ENCODE measurements around the gene MRPL52. TPM values are rescaled to one million over a fixed set of nuclear protein-coding genes. Genes with fewer than 3 reads are reported as not detected.

The MRPL52 gene
- total and polyA plus RNA-seq, 2 of the 13 experiments (the other 11 are each of a cell fraction or from before 2014, with no cell fraction given) = 118 to 329 TPM

- TF ChIP-seq ZNF639 (CRISPR knock-in tag; conservative IDR thresholded peaks at IDR 0.05) (no peak), CHD4 (IDR thresholded peaks at IDR 0.05; ENCODE audit: borderline replicate concordance, low read length) (no peak), ZEB1 (IDR thresholded peaks at IDR 0.05; ENCODE audit: insufficient replicate concordance, low read depth) (peak; percentile 99), ZNF253 (CRISPR knock-in tag; IDR thresholded peaks at IDR 0.05; ENCODE audit: borderline replicate concordance) (no peak; the same call in 1 of the 2 replicates), ZNF644 (CRISPR knock-in tag; IDR thresholded peaks at IDR 0.05; ENCODE audit: low read depth) (no peak), ZNF720 (CRISPR knock-in tag; IDR thresholded peaks at IDR 0.05) (no peak; the same call in 1 of the 2 replicates), DNMT1 (CRISPR knock-in tag; IDR thresholded peaks at IDR 0.05) (no peak; the same call in 1 of the 2 replicates), RFX3 (CRISPR knock-in tag; IDR thresholded peaks at IDR 0.05) (no peak), PRMT3 (CRISPR knock-in tag; IDR thresholded peaks at IDR 0.05; ENCODE audit: borderline replicate concordance, low read depth) (no peak), KAT2B (IDR thresholded peaks at IDR 0.05; ENCODE audit: borderline replicate concordance, low read depth, low read length) (no peak), ATF1 (CRISPR knock-in tag; IDR thresholded peaks at IDR 0.05) (no peak), ZMYM4 (CRISPR knock-in tag; IDR thresholded peaks at IDR 0.05) (peak; percentile 58; the same call in 1 of the 2 replicates), FOXA1 (IDR thresholded peaks at IDR 0.05) (0 out of 2 replicates have a peak, but pooled peaks have one; percentile 2), FOXA1 (CRISPR knock-in tag; IDR thresholded peaks at IDR 0.05) (peak; percentile 41; the same call in 1 of the 2 replicates), ZNF619 (CRISPR knock-in tag; IDR thresholded peaks at IDR 0.05) (peak; percentile 39; the same call in 1 of the 2 replicates), ZBTB38 (CRISPR knock-in tag; IDR thresholded peaks at IDR 0.05) (peak; percentile 53; the same call in 1 of the 2 replicates), NFAT5 (CRISPR knock-in tag; IDR thresholded peaks at IDR 0.05) (no peak), ZNF576 (CRISPR knock-in tag; IDR thresholded peaks at IDR 0.05) (no peak; the same call in 1 of the 2 replicates), ZFAT (CRISPR knock-in tag; conservative IDR thresholded peaks at IDR 0.05) (no peak), ZNF20 (CRISPR knock-in tag; IDR thresholded peaks at IDR 0.05) (no peak), WIZ (CRISPR knock-in tag; IDR thresholded peaks at IDR 0.05) (no peak), ZNF276 (CRISPR knock-in tag; IDR thresholded peaks at IDR 0.05; ENCODE audit: low read depth) (0 out of 2 replicates have a peak, but pooled peaks have one; percentile 6)
Measured at GRCh38 chr14:22819151-22819988, 10.3 kb upstream of the MRPL52 start (continued).

Measured in HepG2 (cell line).